ENCODE data around the gene GPANK1.

GPANK1 gene

GRCh38 chr6:31619805-31620585 is 44.8 kb downstream of the GPANK1 start:
- Histone ChIP-seq H3K27ac (peak overlapping the region; percentile 97 to 98), H3K4me3 (peak overlapping the region; percentile 89)
- peak; percentile 99 for DNase-seq (ENCODE audit: low spot score)
- TF ChIP-seq CTCF (IDR thresholded peaks at IDR 0.05): no peak

DNA sequence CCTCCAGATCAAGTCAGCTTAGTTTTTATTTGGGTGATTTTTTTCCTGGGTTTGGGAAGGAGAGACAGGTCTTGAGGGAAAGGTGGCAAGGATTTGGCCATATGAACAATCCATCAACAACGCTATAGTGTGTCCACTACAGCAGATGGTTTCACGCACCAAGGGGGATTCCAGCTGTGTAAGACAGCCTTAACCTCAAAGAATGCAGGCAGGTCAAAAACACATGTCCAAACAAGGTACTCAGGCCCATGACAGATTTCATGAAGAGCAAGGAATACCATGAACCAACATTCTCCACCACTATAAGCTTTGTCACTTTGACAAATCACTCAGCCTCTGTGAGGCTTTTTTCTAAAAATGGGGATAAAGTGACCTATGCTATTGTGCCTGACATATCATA is 47.8 kb downstream of the GPANK1 start:
- DNase-seq (ENCODE audit: low spot score): no peak
- H3K27ac ChIP-seq: no peak overlapping the region
- no peak overlapping the region for H3K4me3 ChIP-seq
- TF ChIP-seq CTCF (IDR thresholded peaks at IDR 0.05): no peak

DNA sequence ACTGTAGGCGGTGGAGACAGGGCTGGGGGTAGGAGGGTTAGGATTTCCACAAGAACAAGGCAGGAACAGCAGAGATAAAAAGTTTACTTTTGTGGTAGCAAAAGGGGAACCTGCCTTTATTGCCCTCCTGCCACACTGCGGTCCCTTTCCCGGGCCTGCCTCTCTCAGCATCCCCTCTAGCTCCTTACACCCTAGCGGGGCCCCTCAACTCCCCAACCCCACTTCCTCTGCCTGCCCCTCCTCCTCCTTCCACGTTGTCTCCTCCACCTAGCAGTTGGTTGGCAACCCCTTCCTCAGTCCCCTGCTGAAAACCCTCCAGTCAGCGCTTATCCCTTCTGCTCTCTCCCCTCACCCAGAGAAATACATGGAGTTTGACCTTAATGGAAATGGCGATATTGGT is 49.0 kb downstream of the GPANK1 start:
- no peak for DNase-seq (ENCODE audit: low spot score)
- no peak for TF ChIP-seq CTCF (IDR thresholded peaks at IDR 0.05)
- Histone ChIP-seq H3K27ac (peak overlapping the region in 1 of 2 donors; percentile 74), H3K4me3 (peak overlapping the region; percentile 54)

GRCh38 chr6:31614684-31615578 is 49.9 kb downstream of the GPANK1 start, which contains the start of gene AIF1:
AIF1 (plus strand) TSS chr6:31615234; CDS start chr6:31615330, 96 bp downstream.
- no peak for TF ChIP-seq CTCF (IDR thresholded peaks at IDR 0.05)
- Histone ChIP-seq H3K4me3 (peak within 1 kb of the TSS; percentile 54), H3K27ac (peak within 1 kb of the TSS in 1 of 2 donors; percentile 74)
- DNase-seq (ENCODE audit: low spot score): no peak

GRCh38 chr6:31614075-31614619 is 50.6 kb downstream of the GPANK1 start:
- Histone ChIP-seq H3K4me3 (no peak overlapping the region), H3K27ac (no peak overlapping the region)
- no peak for TF ChIP-seq CTCF (IDR thresholded peaks at IDR 0.05)
- DNase-seq (ENCODE audit: low spot score): no peak
